Activated naive CD4-positive, alpha-beta T cell treated with anti-CD3 and anti-CD28 coated beads, Interleukin-2, amount 50 U/mL, for 72 hours (primary cell): Measurements from ENCODE around the gene NPAS2. TPM values are rescaled to one million over a fixed set of nuclear protein-coding genes. Genes with fewer than 3 reads are reported as not detected.

Experiments used
- ATAC-seq, 2 donors: fragments of 150-1000 bp; cut with Tn5 transposase; 2 replicates each; pipeline ENCODE4 v1.10.0; 2021; ENCODE audit warnings: mild to moderate bottlenecking in 2 of 2, moderate library complexity in 2 of 2
- DNase-seq, 2 donors: peaks; one replicate each; pipeline ENCODE4 v3.0.0; 2021 to 2022; ENCODE audit warnings: low spot score in 2 of 2
- H3K27ac Mint-ChIP-seq, 2 donors: one replicate each; pipeline ENCODE4 v1.8.0; 2022; ENCODE audit warnings: mild to moderate bottlenecking in 2 of 2, mixed read lengths in 2 of 2
- H3K36me3 Mint-ChIP-seq, 2 donors: one replicate each; pipeline ENCODE4 v1.8.0; 2022; ENCODE audit warnings: mixed read lengths in 2 of 2
- H3K9me3 Mint-ChIP-seq, 2 donors: one replicate each; pipeline ENCODE4 v1.8.0; 2022; ENCODE audit warnings: mixed read lengths in 2 of 2
- total RNA-seq, 2 donors: library from RNA; stranded (reverse); gene quantifications; one replicate each; pipeline ENCODE4 v1.2.3, GENCODE V29; 2022

NPAS2 gene, protein sequence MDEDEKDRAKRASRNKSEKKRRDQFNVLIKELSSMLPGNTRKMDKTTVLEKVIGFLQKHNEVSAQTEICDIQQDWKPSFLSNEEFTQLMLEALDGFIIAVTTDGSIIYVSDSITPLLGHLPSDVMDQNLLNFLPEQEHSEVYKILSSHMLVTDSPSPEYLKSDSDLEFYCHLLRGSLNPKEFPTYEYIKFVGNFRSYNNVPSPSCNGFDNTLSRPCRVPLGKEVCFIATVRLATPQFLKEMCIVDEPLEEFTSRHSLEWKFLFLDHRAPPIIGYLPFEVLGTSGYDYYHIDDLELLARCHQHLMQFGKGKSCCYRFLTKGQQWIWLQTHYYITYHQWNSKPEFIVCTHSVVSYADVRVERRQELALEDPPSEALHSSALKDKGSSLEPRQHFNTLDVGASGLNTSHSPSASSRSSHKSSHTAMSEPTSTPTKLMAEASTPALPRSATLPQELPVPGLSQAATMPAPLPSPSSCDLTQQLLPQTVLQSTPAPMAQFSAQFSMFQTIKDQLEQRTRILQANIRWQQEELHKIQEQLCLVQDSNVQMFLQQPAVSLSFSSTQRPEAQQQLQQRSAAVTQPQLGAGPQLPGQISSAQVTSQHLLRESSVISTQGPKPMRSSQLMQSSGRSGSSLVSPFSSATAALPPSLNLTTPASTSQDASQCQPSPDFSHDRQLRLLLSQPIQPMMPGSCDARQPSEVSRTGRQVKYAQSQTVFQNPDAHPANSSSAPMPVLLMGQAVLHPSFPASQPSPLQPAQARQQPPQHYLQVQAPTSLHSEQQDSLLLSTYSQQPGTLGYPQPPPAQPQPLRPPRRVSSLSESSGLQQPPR
- 10 to 100 TPM in 1 of 2 donors, 1 to 10 TPM in 1; 3.1 to 20.9 TPM for total RNA-seq

GRCh38 chr2:100819370-100820272 is at the start of gene NPAS2:
Gene NPAS2, plus strand, starts transcription at chr2:100820139. Its CDS starts 84,616 bp downstream, at chr2:100904755.
- Mint-ChIP-seq H3K27ac (peak within 1 kb of the TSS in 1 of 2 donors; percentile 90), H3K9me3 (no peaks in the 10 kb centered on the region), H3K36me3 (peaks cover 6 to 24% of the 10 kb centered on the region in 2 donors)
- peak; percentile 60 to 64 for ATAC-seq
- peak in 1 of 2 donors; percentile 30 for DNase-seq

- ATAC-seq (no peak), DNase-seq (no peak)
- H3K9me3 Mint-ChIP-seq: no peaks in the 10 kb centered on the region
- H3K27ac Mint-ChIP-seq: no peak overlapping the region
- H3K36me3 Mint-ChIP-seq: no peaks in the 10 kb centered on the region
These were observed 48.8 kb upstream of the NPAS2 start for GRCh38 chr2:100771125-100771524.

DNA sequence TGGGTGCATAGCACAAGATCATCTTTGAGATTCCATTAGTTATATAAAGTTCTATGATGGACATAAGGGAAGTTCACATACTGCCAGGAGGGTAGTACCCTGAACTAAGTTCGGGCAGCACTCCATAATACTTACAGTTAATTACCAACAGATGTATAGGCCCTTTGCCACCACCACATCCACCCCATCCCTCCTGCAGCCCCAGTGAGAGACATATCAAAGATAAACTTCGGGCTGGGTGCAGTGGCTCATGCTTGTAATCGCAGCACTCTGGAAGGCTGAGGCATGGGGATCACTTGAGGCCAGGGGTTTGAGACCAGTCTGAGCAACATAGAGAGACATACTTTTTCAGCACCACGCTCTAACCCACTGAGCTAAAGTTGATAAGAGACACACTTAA is 46.4 kb upstream of the NPAS2 start:
- Mint-ChIP-seq H3K9me3 (no peaks in the 10 kb centered on the region), H3K36me3 (no peaks in the 10 kb centered on the region), H3K27ac (no peak overlapping the region)
- no peak for ATAC-seq
- no peak for DNase-seq

DNA sequence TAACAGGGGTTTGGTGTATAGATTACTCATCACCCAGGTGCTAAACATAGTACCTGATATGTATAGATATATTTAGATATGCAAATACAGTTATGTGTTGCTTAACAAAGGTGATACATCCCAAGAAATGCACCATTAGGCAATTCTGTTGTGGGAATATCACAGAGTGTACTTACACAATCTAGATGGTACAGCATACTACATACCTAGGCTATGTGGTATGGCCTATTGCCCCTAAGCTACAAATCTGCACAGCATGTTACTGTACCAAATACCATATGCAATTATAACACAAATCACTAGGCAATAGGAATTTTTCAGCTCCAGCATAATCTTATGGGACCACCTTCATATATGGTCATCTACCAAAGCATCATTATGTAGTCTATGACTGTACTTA is 43.5 kb upstream of the NPAS2 start:
- H3K9me3 Mint-ChIP-seq: no peaks in the 10 kb centered on the region
- DNase-seq (no peak), ATAC-seq (no peak)
- H3K27ac Mint-ChIP-seq: no peak overlapping the region
- no peaks in the 10 kb centered on the region for H3K36me3 Mint-ChIP-seq

DNA sequence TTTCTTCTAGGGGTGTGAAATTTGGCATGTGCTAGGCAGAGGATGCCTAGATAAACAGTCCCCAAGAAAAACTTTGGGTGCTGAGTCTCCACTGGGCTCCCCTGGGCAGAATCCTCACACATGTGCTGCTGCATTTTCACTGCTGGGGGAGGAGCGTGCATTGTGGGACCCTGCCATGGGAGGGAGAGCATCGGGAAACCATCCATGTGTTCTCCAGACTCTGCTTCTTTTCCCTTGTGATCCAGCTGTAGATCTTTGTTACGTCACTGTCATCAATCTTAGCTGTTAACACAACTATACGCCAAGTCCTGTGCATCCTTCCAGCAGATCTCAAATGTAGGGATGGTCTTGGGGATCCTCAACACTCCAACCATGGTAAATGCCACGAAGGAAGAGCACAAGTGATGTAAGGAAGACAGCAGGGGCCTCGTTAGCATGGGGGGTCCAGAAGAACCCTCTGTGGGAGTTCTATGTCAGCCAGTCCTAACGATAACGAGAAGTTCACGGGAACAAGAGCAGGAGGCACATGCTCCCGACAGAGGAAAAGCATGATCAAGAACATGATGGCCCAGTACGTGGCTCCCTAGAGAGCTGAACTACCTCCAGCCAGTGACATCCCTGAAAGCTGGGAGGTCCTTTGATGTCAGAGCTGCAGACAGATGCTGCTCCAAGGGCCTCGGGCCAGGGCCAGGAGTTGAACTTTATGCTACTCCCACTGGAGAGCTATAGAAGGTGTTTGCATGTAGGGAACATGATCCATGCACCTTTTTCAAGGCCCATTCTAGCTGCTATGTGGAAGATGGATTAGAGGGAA is 41.1 kb upstream of the NPAS2 start:
- Mint-ChIP-seq H3K36me3 (no peaks in the 10 kb centered on the region), H3K27ac (no peak overlapping the region), H3K9me3 (no peaks in the 10 kb centered on the region)
- ATAC-seq: no peak
- no peak for DNase-seq

- no peak for DNase-seq
- Mint-ChIP-seq H3K27ac (no peak overlapping the region), H3K36me3 (no peaks in the 10 kb centered on the region), H3K9me3 (no peaks in the 10 kb centered on the region)
- ATAC-seq: no peak
These were observed 40.1 kb upstream of the NPAS2 start for GRCh38 chr2:100779908-100780202.

- Mint-ChIP-seq H3K27ac (no peak overlapping the region), H3K9me3 (no peaks in the 10 kb centered on the region), H3K36me3 (no peaks in the 10 kb centered on the region)
- DNase-seq: no peak
- ATAC-seq: no peak
These were observed 39.5 kb upstream of the NPAS2 start for GRCh38 chr2:100780203-100781008.

GRCh38 chr2:100781009-100781325 is 39.0 kb upstream of the NPAS2 start:
- Mint-ChIP-seq H3K9me3 (no peaks in the 10 kb centered on the region), H3K36me3 (no peaks in the 10 kb centered on the region), H3K27ac (no peak overlapping the region)
- ATAC-seq (no peak), DNase-seq (no peak)

- no peak for ATAC-seq
- DNase-seq: no peak
- Mint-ChIP-seq H3K36me3 (no peaks in the 10 kb centered on the region), H3K27ac (peak overlapping the region in 1 of 2 donors; percentile 90), H3K9me3 (no peaks in the 10 kb centered on the region)
These were observed 38.2 kb upstream of the NPAS2 start for GRCh38 chr2:100781523-100782379.

DNA sequence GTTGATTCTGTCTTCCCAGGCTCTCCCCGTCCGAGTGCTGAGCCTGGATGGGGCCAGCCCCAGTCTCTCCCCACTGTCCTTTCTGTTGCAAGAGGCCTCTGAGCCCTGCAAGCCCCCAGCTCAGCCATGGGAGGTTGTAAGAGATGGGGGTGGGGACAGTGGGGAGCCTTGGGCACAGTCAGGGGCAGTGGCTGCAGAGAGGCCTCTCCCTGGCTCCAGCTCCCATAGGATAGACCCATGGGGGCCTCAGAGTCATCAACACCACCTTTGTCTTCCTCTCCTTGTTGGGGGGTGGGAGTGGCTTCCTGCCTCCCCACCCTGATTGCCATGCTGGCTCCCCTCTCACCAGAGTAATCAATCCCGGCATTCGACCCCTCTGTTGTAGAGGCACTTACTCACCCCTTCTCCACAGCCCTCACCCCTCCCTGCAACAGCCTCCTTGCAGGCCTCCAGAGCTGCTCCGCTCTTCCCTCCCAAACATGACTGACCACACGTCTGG is 37.5 kb upstream of the NPAS2 start:
- Mint-ChIP-seq H3K27ac (peak overlapping the region in 1 of 2 donors; percentile 90), H3K9me3 (no peaks in the 10 kb centered on the region), H3K36me3 (no peaks in the 10 kb centered on the region)
- no peak for DNase-seq
- no peak for ATAC-seq

DNA sequence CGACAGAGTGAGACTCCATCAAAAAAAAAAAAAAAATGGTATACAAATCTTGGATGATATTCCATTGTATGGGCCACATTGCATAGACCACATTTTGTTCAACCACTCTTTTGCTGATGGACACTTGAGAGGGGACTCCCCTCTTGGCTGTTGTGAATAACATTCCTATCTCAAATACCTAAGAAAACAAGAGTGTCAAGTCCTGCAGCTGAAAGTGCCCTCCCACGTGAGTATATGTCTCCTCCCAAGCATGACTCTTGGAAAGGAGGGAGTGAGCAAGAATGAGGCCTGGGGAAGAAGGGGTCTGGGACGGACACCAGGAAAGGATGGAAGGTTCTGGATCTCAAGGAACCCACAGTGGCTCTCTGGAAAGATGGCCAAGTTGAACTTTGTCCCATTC is 36.0 kb upstream of the NPAS2 start:
- DNase-seq (no peak), ATAC-seq (no peak)
- no peaks in the 10 kb centered on the region for H3K9me3 Mint-ChIP-seq
- H3K36me3 Mint-ChIP-seq: peaks cover 0 to 8% of the 10 kb centered on the region in 2 donors
- no peak overlapping the region for H3K27ac Mint-ChIP-seq

DNA sequence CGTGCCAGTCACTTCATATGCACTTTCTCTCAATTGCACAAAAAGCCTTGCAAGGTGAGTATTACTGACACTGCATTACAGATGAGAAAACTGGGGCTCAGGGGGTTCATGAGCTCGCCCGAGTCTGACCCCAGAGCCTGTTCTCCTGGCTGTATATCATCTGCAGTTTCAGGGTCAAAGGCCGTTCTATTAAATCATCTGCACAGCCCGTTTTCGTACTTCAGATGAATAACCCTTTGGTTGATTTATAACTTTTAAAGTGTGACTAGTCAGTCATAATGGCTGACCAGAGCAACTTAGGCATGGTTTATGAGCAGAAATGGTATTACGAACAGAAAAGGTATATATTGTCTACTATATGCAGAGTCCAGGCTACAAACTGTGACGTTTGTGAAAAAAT is 35.3 kb upstream of the NPAS2 start:
- Mint-ChIP-seq H3K9me3 (no peaks in the 10 kb centered on the region), H3K27ac (no peak overlapping the region)

DNA sequence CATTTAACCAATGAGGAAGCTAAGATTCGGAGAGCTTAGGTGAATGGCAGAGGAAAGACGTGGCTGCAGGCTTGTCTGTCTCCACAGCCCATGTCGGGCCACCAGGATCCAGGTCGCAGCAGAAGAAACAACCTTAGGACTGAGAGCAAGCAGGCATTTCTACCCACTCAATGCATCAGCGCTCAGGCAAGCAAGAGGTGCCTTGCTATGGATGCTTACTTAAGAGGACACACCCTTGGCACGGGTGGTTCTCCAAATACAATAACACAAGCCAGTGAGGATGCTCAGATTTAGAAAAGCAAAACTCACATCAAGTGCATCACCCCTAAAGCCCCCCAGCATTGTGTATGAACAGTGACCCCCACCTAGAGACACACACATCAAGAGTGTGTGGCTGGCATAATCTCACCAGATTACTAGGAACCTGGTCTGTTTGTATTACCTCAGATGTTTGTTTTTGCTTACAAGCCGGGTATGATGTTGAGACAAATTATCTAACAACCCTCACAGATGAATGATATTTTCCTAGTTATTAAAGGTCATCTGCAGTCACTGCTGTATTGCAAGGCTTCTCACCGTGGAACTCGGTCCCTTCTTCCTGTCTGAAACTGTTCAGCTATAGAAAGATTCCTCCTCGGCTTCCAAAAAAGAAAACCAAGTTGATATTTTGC is 34.2 kb upstream of the NPAS2 start:
- no peak for ATAC-seq
- DNase-seq: no peak
- Mint-ChIP-seq H3K27ac (no peak overlapping the region), H3K36me3 (peaks cover 0 to 8% of the 10 kb centered on the region in 2 donors), H3K9me3 (no peaks in the 10 kb centered on the region)

More for the DNA sequence above, 35.3 kb upstream of the NPAS2 start:
- ATAC-seq (no peak), DNase-seq (no peak)
- peaks cover 0 to 8% of the 10 kb centered on the region in 2 donors for H3K36me3 Mint-ChIP-seq

GRCh38 chr2:100786297-100786658 is 33.7 kb upstream of the NPAS2 start:
- no peak for DNase-seq
- Mint-ChIP-seq H3K36me3 (peaks cover 0 to 8% of the 10 kb centered on the region in 2 donors), H3K9me3 (no peaks in the 10 kb centered on the region), H3K27ac (no peak overlapping the region)
- no peak for ATAC-seq
